NCI-H2227 (cell line): ENCODE results near the gene GHRH.

Experiments used
- DNase-seq: peaks from one replicate; lab custom pipeline; 2025; ENCODE audit not compliant: unreplicated experiment; lab: John Stamatoyannopoulos, UW

GHRH gene

GRCh38 chr20:37261714-37262113 is at the start of gene GHRH:
Gene GHRH (minus strand): TSS chr20:37261814. CDS start chr20:37256889, 4,925 bp downstream.
- DNase-seq: no peak

DNA sequence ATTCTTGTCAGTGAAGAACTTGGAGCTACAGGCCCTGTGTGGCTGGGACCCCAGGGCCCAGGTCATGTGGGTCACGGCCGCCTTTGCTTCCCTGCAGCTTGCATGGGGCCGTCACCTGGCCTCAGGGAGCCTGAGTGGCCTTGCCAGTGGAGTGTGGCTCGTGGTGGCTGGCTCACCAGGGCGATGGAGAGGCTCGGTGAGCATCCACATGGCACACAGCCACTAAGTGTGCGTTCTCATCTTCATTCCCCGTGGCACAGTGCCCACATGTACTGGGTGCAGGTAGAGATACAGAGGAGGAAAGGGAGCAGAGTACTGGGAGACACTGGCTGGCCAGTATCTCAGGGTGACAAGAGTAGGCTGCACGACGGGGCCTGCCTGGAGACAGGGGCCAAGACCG is 49.3 kb upstream of the GHRH start:
- no peak for DNase-seq

- DNase-seq: no peak
Measured at GRCh38 chr20:37309936-37310590, 48.4 kb upstream of the GHRH start.

DNA sequence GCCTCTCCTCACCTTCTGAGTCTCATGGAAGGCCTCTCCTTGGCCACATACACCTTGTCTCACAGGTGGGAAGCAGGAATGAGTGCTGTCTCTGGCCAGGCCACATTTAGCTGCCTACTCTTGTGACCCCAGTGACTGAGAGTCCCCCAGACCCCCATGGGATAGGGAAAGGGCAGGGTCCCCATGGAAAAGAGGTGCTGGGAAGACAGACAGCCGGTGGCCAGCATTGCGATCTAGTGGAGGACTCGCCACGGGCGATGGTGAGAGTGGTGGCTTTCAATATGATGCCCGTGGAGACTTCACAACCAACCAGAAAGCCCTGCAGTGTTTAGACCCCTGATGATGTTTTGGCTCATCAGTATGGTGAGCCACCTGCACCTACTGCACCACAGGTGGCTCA is 47.7 kb upstream of the GHRH start:
- no peak for DNase-seq

DNA sequence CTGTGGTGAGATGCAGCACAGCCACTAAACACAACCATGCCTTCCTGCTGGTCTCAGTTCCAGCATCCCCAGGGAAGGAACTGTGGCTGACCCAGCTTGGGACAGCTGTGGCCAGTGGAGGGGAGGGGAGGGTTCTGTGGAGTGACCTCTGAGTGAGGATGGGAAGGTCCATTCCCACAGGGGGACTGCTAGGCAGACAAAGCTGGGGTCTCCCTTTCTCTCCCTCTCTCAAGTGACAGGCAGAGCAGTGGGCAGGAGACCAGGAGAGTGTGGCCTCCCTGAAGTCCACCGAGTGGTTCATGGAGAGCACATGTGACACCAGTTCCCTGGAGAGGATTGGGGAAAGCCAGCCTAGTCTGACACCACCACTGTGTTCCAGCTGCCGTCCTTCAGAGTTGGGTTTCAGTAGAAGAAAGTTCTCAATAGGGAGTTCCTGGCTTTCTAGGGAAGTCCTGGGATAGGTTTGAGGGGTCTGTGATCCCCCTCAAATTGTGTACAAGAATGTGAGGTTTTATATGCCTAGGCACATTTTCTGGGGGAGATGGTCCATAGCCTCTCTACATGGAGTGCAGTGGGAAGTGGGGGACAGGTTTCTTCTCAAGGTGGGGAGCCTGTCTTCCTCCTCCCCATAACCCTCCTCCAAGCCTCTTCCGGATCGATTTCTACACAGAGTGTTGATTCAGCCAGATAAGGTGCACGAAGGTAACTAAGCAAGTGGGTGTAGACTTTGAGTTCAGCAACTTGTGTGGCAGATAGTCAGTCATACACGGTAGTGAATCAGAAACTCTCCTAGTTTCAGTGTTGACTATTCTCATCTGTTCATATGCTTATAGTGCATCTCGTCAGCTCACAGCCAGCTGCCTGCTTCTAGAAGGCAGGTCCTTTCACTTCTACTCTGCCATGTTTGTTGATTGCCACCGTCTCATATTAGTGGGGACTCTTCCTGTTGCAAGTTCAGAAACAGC is 46.8 kb upstream of the GHRH start:
- DNase-seq: no peak

GRCh38 chr20:37305839-37306238 is 44.2 kb upstream of the GHRH start:
- DNase-seq: no peak

DNA sequence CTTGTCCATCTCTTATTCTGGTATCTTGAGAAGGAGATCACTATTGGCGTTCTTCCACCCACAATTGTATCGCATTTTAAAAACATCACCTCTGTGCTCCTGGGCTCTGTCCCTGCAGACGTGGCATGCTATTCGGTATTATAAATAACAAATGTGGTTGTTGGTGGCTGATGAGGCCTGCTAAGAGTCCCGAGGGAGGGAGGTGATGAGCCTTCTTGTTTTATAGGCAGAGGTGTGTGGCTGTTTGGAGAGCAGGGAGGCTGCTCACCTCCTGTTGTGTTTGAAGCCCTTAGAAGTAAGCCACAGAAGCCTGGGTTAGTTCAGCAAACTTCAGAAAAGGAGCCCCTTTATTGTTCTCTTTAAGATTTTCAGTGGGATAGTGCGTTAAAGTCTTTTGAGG is 43.5 kb upstream of the GHRH start:
- DNase-seq: no peak

DNA sequence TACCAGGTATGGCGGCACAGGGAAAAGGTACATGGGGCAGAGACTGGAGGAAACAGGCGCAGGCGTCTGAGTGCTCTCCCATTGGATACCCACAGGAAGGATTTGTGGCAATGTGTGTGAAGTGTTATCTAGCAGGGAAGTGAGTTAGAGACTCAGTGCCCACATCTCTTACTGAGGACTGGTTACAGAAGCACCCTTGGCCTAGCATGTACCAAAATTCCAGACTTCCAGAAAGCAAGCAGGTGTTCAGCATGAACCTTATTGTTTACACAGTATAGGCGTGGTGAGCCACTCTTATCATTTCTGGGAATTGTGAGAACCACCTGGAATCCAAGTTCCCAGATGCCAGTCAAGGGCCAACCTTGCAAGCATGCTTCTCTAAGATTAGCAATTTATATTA is 42.0 kb upstream of the GHRH start:
- DNase-seq: no peak

GRCh38 chr20:37302981-37303380 is 41.4 kb upstream of the GHRH start:
- no peak for DNase-seq

GRCh38 chr20:37301558-37301957 is 39.9 kb upstream of the GHRH start:
- DNase-seq: no peak

DNA sequence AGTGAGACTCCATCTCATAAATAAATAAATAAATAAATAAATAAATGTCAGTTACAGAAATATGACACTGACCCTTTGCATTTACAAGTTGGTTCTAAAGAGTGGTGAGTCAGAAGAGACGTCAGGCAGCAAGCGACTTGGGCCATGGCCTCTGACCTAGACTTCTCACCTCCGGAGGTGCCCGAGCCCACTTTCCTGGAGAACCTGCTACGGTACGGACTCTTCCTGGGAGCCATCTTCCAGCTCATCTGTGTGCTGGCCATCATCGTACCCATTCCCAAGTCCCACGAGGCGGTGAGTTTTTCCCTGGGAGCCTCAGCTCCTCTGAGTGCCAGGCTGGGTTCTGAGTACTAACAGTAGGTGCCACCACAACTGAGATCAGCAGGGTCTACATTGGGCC is 39.5 kb upstream of the GHRH start:
- DNase-seq: no peak

- DNase-seq: no peak
Measured at GRCh38 chr20:37299718-37300528, 38.3 kb upstream of the GHRH start.

GRCh38 chr20:37298190-37298939 is 36.8 kb upstream of the GHRH start:
- no peak for DNase-seq

DNA sequence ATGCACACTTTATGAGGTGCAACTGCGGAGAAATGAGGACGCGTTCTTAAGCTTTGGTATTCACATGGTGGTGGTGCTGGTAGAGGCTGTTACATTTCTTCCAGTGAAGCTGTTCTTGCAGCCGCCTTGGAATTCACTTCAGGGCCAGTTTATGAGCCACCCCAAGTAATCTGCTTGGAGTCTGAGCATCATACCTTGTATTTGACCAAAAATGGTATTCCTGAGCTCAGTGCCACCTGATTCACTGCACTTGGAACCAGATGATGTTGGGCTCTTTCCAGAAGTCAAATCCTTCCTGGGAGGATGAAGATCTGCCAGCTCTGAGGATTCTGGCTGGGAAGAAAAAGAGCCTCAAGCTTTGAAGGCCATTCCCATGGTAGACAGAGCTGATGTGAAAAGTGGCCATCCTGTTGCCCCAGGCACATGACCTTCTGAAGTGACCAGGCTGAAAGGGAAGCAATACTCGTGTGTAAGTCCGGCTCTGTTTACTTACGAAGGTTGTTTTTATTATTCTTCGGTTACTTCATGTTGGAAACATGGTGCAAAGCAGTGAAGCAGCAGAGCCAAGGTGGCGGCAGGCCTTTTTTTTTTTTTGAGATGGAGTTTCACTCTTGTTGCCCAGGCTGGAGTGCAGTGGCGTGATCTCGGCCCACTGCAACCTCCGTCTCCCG is 35.6 kb upstream of the GHRH start:
- DNase-seq: no peak

DNA sequence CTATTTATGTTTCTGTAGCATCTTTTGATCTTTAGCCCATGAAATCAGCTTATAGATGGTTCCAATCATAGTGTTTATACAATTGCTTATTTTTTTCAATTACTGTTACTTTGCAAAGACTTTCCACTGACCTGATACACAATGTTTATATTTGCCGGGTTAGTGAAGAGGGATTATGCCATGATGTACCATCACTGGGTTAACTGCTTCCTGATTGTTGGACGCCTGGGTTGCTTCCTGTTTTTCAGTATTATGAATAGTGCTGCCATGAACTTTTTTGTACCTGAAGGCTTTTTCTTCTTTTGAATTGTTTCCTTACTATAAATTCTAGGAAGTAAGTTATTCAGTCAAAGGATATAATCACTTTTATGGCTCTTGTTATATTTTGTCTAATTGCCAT is 34.8 kb upstream of the GHRH start:
- DNase-seq: no peak

DNA sequence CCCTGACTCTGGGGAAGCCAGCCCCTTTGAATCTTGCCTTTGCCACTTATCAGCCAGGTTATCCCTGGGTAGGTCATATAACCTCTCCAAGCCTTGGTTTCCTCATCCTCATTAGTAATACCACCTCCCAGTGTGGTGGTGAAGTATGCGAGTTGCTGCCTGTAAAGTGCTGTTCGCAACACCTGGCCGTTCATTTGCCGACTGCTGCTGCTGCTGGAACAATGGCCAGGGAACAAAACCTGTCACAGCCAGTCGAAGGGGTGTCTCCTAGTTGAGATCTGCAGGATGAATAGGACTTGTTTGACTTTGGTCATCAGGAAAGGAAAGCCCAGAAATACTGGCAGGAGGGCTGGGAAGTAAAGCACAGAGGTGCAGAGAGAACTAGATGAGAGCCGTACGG is 34.0 kb upstream of the GHRH start:
- DNase-seq: no peak

- no peak for DNase-seq
Measured at GRCh38 chr20:37295001-37295400, 33.4 kb upstream of the GHRH start.

DNA sequence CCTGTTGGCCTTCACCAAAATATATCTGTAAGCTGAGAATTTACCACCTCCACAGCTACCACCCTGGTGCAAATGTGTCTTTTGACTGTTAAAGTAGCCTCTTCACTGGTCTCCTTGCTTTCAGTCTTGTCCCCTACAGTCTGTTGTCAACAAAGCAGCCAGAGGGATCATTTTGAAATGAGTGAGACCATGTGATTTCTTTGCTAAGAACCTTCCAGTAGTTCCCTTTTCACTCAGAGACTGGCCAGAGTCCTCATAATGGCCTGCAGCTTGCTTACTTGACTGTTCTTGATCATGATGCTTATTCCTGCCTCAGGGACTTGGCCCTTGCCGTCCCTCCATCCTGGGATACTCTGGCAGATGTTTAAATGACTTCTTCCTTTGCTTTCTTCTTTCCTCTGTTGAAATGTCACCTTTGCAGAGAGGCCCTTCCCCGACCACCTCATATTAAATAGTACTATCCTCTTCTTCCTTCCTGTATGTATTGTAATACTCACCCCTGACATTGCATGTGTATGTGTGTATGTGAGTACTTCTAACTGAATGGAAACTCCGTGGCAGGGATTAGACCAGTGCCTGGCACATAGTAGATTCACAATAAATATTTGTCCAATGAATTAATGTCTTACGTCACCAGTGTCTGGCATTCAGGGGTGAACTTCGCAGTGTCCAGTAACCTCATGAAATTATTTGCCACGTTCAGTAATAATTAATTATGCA is 32.8 kb upstream of the GHRH start:
- no peak for DNase-seq

GRCh38 chr20:37293301-37293943 is 31.8 kb upstream of the GHRH start:
- DNase-seq: no peak
